ENCODE results near the gene GLMP.

The GLMP gene

DNA sequence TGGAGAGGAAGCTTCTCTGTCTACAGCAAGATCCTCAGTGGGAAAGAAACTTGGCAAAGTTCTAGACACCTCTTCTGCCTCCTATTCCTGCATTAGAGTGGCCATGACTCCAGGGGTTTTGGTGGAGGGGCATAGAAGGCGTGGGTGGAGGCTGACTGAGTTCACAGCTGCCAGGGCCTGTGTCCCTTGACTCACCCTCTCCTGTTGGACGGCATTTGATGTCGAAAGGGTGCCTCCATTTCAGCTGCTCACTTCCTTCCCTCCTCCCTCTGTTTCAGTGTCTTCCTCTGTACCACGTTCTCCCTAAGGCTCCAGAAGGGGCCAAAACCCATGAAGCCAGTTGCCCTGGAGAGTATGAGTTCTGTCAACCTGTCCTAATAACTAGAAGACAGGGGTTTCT is 10.7 kb downstream of the GLMP start:
- Histone ChIP-seq H3K36me3 (ENCODE audit: insufficient read depth, low read depth, low read length) (peaks cover 13% of the 10 kb centered on the region; the same call in 1 of the 2 replicates), H3K9ac (ENCODE audit: low read depth, low read length) (no peak overlapping the region), H3K4me3 (ENCODE audit: low read length) (no peak overlapping the region)

DNA sequence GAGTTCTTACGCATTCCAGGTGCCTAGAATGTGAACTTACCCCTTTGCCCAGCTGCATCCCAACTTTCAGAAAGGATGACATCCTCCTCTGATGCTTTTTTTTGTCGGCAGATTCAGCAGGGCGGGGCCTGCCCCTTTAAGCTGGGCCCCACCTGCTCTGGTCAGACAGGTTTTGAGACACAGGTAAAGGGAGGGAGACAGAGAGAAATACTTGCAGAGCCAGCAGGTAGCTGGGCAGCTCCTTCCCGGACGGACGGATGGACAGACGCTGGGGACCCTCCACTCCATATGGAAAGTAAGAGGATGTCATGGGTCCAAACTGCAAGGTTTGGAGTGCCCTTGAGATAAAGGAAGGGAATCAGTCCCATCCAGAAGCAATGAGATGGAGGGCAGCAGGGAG is 11.4 kb downstream of the GLMP start, which contains the start of gene TMEM79:
Gene TMEM79 (plus strand): TSS at position 214 of the 400 bp plus-strand sequence. CDS start 902 bp downstream, outside the sequence.
- H3K27me3 ChIP-seq (ENCODE audit: insufficient read depth, low read length): no peaks in the 10 kb centered on the region
- peak within 1 kb of the TSS; percentile 92 for H3K27ac ChIP-seq (ENCODE audit: low read length)
- H3K36me3 ChIP-seq (ENCODE audit: insufficient read depth, low read depth, low read length): peaks cover 19% of the 10 kb centered on the region

More for the DNA sequence above, 10.7 kb downstream of the GLMP start:
- Histone ChIP-seq H3K9me3 (ENCODE audit: insufficient read depth, low read depth, low read length) (no peaks in the 10 kb centered on the region), H3K4me1 (ENCODE audit: insufficient read depth, low read length) (peaks cover 14% of the 10 kb centered on the region), H3K27me3 (ENCODE audit: insufficient read depth, low read length) (no peaks in the 10 kb centered on the region), H3K27ac (ENCODE audit: low read length) (no peak overlapping the region)

DNA sequence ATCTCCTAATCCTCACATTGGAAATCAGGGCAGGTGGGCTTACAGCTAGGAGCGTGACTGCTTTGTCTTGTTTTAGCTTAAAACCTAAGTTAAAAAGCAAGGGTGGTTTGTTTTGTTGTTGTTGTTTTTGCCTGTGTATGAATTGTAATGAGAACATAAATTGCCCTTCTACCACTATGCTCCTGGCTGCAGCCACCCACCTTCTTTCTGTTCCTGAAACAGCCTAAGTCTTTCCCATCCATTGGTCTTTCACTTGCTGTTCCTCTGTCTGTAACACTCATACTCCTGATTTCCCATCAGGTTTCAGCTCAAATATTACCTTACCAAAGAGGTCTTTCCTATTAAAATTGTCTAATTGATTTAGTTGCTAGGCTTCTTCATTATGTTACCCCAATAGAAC is 12.0 kb downstream of the GLMP start:
- Histone ChIP-seq H3K4me3 (ENCODE audit: low read length) (peak overlapping the region; percentile 89), H3K36me3 (ENCODE audit: insufficient read depth, low read depth, low read length) (peaks cover 21% of the 10 kb centered on the region), H3K27me3 (ENCODE audit: insufficient read depth, low read length) (no peaks in the 10 kb centered on the region), H3K27ac (ENCODE audit: low read length) (peak overlapping the region; percentile 92), H3K4me1 (ENCODE audit: insufficient read depth, low read length) (peaks cover 14% of the 10 kb centered on the region), H3K9ac (ENCODE audit: low read depth, low read length) (peak overlapping the region; percentile 93), H3K9me3 (ENCODE audit: insufficient read depth, low read depth, low read length) (no peaks in the 10 kb centered on the region)

More for the DNA sequence above, 11.4 kb downstream of the GLMP start, which contains the start of gene TMEM79:
- no peaks in the 10 kb centered on the region for H3K9me3 ChIP-seq (ENCODE audit: insufficient read depth, low read depth, low read length)
- H3K9ac ChIP-seq (ENCODE audit: low read depth, low read length): peak within 1 kb of the TSS; percentile 93
- H3K4me3 ChIP-seq (ENCODE audit: low read length): peak within 1 kb of the TSS; percentile 89
- H3K4me1 ChIP-seq (ENCODE audit: insufficient read depth, low read length): peaks cover 14% of the 10 kb centered on the region

DNA sequence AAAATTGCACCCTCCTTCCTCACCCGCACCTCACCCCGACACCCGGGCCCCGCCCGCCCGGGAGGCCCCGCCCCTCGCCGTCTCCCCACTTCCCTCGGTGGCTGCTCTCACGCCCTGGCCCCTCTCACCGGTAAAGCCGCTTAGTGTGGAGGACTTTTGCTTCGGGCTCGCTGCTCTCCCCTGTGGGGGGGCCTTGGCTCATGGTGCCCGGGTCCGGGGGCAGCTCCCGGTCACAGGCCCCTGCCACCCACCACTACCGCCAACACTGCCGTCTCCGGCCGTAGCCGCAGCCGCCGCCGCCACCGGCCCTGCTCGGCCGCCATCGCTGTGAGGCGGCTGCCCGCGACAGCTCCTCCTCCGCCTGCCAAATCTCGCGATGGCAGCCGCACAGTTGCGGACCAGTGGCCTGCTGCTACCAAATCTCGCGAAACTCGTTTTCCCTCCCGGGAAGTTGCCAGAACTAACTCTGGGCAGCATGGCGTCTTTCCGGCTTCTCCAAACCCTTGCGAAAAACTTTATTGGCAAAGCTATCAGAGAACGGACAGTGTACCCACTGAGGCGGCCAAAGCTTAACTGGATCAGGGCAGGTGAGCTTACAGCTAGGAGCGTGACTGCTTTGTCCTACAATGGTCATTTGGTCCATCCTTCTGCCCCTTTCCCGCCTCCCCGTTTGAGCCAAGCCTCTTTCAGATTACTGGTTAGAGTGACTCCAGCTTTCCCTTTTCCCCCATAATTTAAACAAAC is 12.8 kb downstream of the GLMP start, which contains the start of gene SMG5:
Gene SMG5 (minus strand): TSS at position 347 of the 744 bp plus-strand sequence. CDS start 145 bp downstream, at position 202.
- peaks cover 14% of the 10 kb centered on the region for H3K4me1 ChIP-seq (ENCODE audit: insufficient read depth, low read length)
- H3K9ac ChIP-seq (ENCODE audit: low read depth, low read length): peak within 1 kb of the TSS; percentile 93
- peak within 1 kb of the TSS; percentile 92 for H3K27ac ChIP-seq (ENCODE audit: low read length)
- H3K36me3 ChIP-seq (ENCODE audit: insufficient read depth, low read depth, low read length): peaks cover 29% of the 10 kb centered on the region
- no peaks in the 10 kb centered on the region for H3K9me3 ChIP-seq (ENCODE audit: insufficient read depth, low read depth, low read length)
- no peaks in the 10 kb centered on the region for H3K27me3 ChIP-seq (ENCODE audit: insufficient read depth, low read length)
- peak within 1 kb of the TSS; percentile 89 for H3K4me3 ChIP-seq (ENCODE audit: low read length)

DNA sequence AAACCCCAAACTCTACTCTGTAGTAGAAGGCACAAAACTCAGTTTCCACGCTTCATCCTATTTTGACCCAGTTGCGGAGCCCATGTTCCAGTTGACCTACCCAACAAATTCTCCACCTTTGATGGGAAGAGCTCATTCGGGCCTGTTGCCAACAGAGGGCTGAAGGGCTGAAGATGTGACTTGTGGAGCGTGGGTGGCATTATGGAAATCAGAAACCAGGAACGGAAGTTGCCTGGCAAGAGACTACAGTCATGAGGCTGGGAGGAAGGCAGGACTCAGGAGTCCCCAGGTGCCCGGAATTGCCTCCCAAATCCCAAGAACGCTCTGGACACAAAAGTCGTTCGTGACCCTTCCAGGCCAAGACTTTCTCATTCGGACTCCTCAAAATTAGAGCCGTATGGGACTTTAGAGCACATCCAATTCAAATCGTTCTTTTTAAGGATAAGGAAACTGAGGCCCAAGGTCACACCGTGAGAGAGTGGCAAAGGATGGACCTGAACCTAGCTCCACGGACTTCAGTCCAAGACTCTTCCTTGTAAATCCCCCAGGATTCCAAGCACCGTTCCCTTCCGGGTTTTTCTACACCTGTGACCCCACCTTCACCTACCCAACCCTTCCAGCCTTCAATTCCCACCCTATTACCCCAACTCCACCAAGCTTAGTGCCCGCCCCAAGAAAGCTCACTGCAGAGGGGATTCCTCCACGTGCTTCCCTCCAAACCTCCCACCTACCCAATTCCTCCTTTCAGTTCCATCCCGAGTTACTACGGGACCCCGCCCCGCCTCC is 13.6 kb downstream of the GLMP start:
- no peaks in the 10 kb centered on the region for H3K9me3 ChIP-seq (ENCODE audit: insufficient read depth, low read depth, low read length)
- H3K27ac ChIP-seq (ENCODE audit: low read length): no peak overlapping the region
- H3K9ac ChIP-seq (ENCODE audit: low read depth, low read length): peak overlapping the region; percentile 93
- peaks cover 36% of the 10 kb centered on the region for H3K36me3 ChIP-seq (ENCODE audit: insufficient read depth, low read depth, low read length)
- no peaks in the 10 kb centered on the region for H3K27me3 ChIP-seq (ENCODE audit: insufficient read depth, low read length)
- H3K4me3 ChIP-seq (ENCODE audit: low read length): peak overlapping the region; percentile 89
- peaks cover 14% of the 10 kb centered on the region for H3K4me1 ChIP-seq (ENCODE audit: insufficient read depth, low read length)

DNA sequence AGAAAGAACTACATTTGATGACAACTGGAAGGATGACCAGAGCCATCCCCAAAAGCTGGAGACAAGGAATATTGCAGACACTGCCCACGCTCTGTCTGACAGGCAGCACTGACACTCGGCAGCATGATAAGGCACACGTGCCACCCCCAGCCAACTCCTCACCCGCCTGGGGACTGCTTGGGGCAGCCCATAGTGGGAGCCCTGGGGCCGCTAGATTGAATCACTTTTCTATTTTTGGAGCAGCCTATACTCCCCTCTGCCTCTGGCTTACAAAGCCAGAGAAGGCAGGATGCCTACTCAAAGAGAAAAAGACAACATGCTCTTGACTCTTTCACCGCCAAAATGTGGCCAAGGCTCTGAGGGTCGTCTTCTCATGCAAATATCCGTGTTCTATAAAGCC is 14.2 kb downstream of the GLMP start:
- H3K27me3 ChIP-seq (ENCODE audit: insufficient read depth, low read length): no peaks in the 10 kb centered on the region
- no peaks in the 10 kb centered on the region for H3K9me3 ChIP-seq (ENCODE audit: insufficient read depth, low read depth, low read length)
- H3K4me3 ChIP-seq (ENCODE audit: low read length): peak overlapping the region; percentile 89

DNA sequence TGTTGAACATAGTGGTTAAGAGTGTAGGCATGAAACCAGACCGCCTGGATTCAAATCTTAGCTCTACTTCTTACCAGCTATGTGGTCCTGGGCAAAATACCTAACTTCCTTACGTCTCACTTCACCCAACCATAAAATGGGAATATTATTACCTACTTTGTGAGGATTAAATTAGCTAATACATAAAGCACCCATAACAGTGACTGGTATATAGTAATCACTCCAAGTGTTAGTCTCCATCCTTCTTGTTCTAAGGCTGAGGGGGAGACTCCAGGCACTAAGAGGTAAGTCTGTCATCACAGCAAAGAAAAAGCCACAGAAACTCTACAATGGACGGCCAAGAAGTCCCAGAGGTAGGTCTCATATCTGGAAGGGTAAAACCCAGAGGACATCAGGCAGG is 15.6 kb downstream of the GLMP start:
- Histone ChIP-seq H3K27ac (ENCODE audit: low read length) (no peak overlapping the region), H3K27me3 (ENCODE audit: insufficient read depth, low read length) (no peaks in the 10 kb centered on the region), H3K4me3 (ENCODE audit: low read length) (no peak overlapping the region), H3K9me3 (ENCODE audit: insufficient read depth, low read depth, low read length) (no peaks in the 10 kb centered on the region), H3K9ac (ENCODE audit: low read depth, low read length) (no peak overlapping the region), H3K4me1 (ENCODE audit: insufficient read depth, low read length) (peaks cover 14% of the 10 kb centered on the region), H3K36me3 (ENCODE audit: insufficient read depth, low read depth, low read length) (peaks cover 55% of the 10 kb centered on the region)

More for the DNA sequence above, 14.2 kb downstream of the GLMP start:
- Histone ChIP-seq H3K9ac (ENCODE audit: low read depth, low read length) (peak overlapping the region; percentile 93; the same call in 1 of the 2 replicates), H3K27ac (ENCODE audit: low read length) (no peak overlapping the region), H3K4me1 (ENCODE audit: insufficient read depth, low read length) (peaks cover 14% of the 10 kb centered on the region), H3K36me3 (ENCODE audit: insufficient read depth, low read depth, low read length) (peaks cover 42% of the 10 kb centered on the region)

DNA sequence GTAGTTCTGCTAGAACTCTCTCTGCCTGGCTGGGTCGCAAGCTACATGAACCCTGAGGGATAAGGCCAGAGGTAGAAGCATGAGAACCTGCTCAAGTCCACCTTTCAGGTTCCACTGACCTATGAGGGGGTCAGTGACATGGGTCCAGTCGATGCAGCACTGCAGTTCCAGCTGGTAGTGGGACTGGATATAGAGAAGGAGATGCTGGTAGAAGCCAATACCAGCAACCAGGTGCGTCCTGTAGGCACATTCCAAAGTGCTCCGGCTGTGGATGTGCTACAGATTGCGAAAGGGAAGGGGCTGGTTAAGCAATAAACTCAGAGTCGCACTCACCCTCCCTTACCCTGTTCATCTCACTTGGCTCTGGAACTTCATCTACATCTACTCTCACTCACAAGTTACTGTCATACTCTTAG is 18.5 kb downstream of the GLMP start:
- Histone ChIP-seq H3K4me1 (ENCODE audit: insufficient read depth, low read length) (peaks cover 8% of the 10 kb centered on the region; the same call in 1 of the 2 replicates), H3K9me3 (ENCODE audit: insufficient read depth, low read depth, low read length) (no peaks in the 10 kb centered on the region), H3K27ac (ENCODE audit: low read length) (no peak overlapping the region), H3K36me3 (ENCODE audit: insufficient read depth, low read depth, low read length) (peaks cover 84% of the 10 kb centered on the region), H3K4me3 (ENCODE audit: low read length) (no peak overlapping the region), H3K9ac (ENCODE audit: low read depth, low read length) (no peak overlapping the region), H3K27me3 (ENCODE audit: insufficient read depth, low read length) (no peaks in the 10 kb centered on the region)

DNA sequence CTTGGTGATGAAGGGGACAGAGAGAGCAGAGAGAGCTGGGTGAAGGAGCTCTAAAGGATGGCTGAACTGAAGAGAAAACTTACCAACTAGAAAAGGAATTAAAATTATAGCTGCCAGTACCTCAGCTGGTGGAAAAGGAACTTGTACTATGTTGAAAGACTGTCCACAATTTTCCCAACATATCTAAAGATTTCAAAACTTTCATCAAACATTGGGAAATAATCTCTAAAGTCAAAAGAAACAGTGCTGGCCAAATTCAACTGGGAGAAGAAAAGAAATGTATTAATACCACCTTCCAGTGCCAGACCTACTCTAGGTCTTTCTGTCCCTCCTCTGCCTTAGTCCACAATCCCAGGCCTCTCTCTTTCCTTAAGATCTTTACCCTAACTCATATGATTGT is 18.9 kb downstream of the GLMP start:
- no peak overlapping the region for H3K4me3 ChIP-seq (ENCODE audit: low read length)
- no peak overlapping the region for H3K27ac ChIP-seq (ENCODE audit: low read length)
- H3K9ac ChIP-seq (ENCODE audit: low read depth, low read length): no peak overlapping the region
- peaks cover 88% of the 10 kb centered on the region for H3K36me3 ChIP-seq (ENCODE audit: insufficient read depth, low read depth, low read length)
- H3K27me3 ChIP-seq (ENCODE audit: insufficient read depth, low read length): no peaks in the 10 kb centered on the region
- H3K9me3 ChIP-seq (ENCODE audit: insufficient read depth, low read depth, low read length): no peaks in the 10 kb centered on the region
- peaks cover 6% of the 10 kb centered on the region; the same call in 1 of the 2 replicates for H3K4me1 ChIP-seq (ENCODE audit: insufficient read depth, low read length)

DNA sequence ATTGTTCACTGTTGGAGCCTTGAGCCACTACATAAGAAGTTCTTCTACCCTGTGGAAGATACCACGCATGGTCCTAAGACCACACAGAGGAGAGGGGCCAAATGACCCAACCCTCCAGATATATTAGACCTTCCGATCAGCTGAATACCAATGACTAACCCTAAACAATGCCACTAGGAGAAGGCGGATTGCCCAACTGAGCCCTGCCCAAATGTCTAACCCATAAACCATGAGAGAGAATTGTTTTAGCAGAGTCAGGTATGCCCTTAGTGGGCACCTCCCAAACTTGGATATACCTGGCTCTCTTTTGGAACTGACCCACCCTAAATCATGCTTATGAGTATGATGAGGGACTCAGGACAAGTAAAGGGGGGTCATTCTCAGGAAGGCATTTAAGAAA is 25.2 kb downstream of the GLMP start:
- H3K4me3 ChIP-seq (ENCODE audit: low read length): no peak overlapping the region

DNA sequence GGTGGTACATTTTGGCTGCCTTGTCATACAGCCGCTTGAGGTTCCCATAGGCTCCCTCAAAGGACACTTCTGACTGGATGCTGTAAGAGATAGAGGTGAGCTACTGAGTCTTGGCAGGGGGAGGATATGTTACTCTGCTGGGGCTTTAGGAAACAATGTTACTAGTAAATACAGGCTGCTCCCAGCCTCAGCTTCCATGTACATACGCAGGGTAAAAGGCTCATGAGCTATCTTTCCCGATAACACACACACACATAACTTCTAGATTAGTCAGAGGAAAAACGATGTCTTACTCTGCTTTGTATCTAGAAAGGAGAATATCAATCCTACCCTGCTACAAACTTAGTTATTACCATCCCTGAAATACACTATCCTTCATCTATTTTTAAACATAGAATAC is 27.1 kb downstream of the GLMP start:
- Histone ChIP-seq H3K4me3 (ENCODE audit: low read length) (no peak overlapping the region), H3K27ac (ENCODE audit: low read length) (no peak overlapping the region), H3K9ac (ENCODE audit: low read depth, low read length) (no peak overlapping the region), H3K9me3 (ENCODE audit: insufficient read depth, low read depth, low read length) (no peaks in the 10 kb centered on the region), H3K36me3 (ENCODE audit: insufficient read depth, low read depth, low read length) (peaks cover 96% of the 10 kb centered on the region), H3K4me1 (ENCODE audit: insufficient read depth, low read length) (no peaks in the 10 kb centered on the region), H3K27me3 (ENCODE audit: insufficient read depth, low read length) (no peaks in the 10 kb centered on the region)

More for the DNA sequence above, 25.2 kb downstream of the GLMP start:
- Histone ChIP-seq H3K9me3 (ENCODE audit: insufficient read depth, low read depth, low read length) (no peaks in the 10 kb centered on the region), H3K27me3 (ENCODE audit: insufficient read depth, low read length) (no peaks in the 10 kb centered on the region), H3K9ac (ENCODE audit: low read depth, low read length) (no peak overlapping the region), H3K27ac (ENCODE audit: low read length) (no peak overlapping the region), H3K4me1 (ENCODE audit: insufficient read depth, low read length) (no peaks in the 10 kb centered on the region), H3K36me3 (ENCODE audit: insufficient read depth, low read depth, low read length) (peaks cover 98% of the 10 kb centered on the region)
